HG03565 (cell line): ENCODE data around the gene RNF8.

Experiments used
- ATAC-seq: cut with Tn5 transposase; IDR thresholded peaks from one replicate; pipeline ENCODE4 v1.9.1; 2021; ENCODE audit warnings: mild to moderate bottlenecking, moderate library complexity; ENCODE audit not compliant: unreplicated experiment

RNF8 gene

DNA sequence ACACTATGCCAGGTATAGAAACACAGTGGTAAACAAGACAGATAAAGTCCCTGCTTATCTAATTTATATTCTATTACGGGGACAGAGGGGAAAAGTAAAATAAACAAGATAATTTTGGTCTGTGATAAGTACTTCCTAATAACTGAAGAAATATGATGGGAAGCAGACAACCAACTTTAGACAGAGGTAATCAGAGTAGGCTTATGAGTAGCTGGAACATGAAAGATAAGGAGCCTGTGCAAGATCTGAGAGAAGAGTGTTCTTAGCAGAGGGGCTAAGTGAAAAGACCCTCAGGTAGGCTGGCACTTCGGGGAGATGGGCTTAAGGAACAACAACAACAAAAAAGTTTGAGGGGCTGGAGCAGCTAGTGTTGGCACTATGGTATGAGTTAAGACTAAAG lies 4.1 kb downstream of the RNF8 start:
- no peak for ATAC-seq

DNA sequence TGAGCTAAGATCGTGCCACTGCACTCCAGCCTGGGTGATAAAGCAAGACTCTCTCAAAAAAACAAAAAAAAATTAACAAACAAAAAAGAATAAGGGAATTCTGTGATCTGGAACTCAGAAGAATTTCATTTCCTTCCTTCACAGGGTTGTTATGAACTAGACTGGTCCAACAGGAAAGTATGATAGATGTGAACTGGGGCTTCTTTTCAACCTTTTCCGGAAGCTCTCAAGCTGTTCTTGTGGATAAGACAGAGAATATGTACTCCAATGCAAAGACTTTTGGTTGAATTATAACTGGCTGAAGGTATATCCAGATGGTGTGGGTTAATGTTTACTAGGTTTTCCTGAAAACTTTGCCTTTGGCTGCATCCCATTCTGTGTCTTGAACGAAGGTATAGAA lies 5.3 kb downstream of the RNF8 start:
- ATAC-seq, result no peak

DNA sequence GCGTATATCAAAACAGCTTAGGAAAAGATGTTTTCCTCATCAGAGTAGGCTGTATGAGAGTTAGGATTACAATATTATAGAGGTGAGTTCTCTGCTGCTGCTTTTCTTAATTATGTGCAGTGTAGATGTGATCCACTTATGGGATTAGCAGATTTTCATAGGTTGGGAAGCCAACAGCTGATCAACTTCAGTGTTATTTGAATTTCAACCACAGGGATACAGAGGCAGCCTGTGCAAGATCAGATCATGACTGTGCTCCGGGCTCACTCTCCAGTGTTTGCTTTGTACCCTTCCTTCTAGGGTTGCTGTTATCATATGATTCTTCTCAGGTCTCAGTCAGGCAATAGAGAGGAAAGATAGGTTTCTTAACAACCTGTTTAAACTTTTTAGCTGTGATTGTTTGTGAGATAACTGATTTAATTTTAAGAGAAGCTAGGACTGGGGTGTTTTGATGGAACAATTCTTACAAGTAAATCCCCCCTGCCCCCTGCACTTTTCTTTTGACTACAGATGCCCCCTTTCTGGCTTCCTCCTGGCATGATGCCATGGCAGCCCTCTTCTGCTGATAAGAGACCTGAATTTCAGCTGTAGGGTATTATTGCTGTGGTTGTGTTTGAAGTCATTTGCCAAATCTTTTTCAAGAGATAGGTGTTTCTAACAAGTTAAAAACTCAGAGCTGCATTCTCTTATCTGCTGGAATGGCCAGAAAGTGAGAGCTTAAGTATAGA lies 8.5 kb downstream of the RNF8 start:
- ATAC-seq, result no peak

GRCh38 chr6:37365791-37366190 lies 12.0 kb downstream of the RNF8 start:
- ATAC-seq, result no peak

- ATAC-seq, result no peak
These were observed 13.1 kb downstream of the RNF8 start for GRCh38 chr6:37366910-37367309.

DNA sequence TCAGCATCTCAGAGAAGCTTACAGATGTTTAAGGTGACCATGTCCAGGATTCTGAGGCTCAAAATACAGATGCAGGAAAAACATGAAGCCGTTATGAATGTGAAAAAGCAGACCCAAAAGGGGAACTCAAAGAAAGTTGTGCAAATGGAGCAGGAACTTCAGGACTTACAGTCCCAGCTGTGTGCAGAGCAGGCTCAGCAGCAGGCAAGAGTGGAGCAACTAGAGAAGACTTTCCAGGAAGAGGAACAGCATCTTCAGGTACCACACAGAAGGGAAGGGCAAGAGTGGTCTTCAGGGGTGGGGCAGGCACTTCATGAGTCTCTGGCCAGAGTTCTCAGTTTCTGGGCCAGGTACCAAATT lies 15.2 kb downstream of the RNF8 start:
- no peak for ATAC-seq

- no peak for ATAC-seq
These were observed 15.8 kb downstream of the RNF8 start for GRCh38 chr6:37369321-37370201.

DNA sequence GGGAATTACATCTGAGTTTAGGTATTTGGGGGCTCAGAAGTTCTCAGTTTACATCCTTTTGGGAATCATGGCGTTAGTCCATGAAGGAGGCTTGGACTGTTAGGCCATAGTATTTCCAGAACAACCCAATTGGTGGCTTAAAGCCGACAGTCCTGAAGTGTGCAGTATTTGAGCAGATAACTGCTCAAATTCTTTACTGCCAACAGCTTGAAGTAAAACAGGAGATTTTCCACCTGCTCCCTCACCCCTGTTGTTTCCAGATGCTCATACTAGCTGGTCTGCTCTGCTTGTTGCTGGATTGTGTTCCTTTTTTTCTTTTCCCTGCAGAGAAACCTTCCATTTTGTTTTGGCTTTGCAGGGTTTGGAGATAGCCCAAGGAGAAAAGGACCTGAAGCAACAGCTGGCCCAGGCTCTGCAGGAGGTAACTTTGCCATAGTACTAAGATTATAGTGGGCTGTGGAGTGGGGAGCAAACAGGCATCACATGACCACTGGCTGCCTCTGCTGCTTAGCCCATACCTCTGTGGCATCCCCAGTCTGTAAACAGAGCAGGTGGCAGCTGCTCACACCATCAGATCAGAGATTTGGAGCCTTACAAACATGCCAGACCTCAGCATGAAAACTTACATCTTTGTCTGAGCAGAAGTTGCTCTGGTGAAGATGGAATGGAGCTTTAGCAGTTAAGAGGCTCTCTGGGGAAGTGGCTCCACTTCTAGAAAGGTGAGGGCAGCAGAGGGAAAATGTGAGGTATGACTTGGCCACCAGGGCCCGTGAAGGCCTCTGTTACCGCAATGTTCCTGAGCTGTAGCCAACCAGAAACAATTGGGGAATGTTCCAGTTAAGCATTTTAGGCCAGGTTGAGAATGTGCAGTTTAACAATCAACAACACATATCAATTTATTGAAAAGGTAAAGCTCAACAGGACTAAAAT lies 17.6 kb downstream of the RNF8 start:
- no peak for ATAC-seq

GRCh38 chr6:37372116-37372515 lies 18.3 kb downstream of the RNF8 start:
- no peak for ATAC-seq

GRCh38 chr6:37373822-37374471 lies 20.2 kb downstream of the RNF8 start:
- ATAC-seq, result no peak

GRCh38 chr6:37375376-37375775 lies 21.6 kb downstream of the RNF8 start:
- no peak for ATAC-seq

- no peak for ATAC-seq
These were observed 22.4 kb downstream of the RNF8 start for GRCh38 chr6:37376078-37376743.

GRCh38 chr6:37381579-37381978 lies 27.8 kb downstream of the RNF8 start:
- ATAC-seq, result no peak

DNA sequence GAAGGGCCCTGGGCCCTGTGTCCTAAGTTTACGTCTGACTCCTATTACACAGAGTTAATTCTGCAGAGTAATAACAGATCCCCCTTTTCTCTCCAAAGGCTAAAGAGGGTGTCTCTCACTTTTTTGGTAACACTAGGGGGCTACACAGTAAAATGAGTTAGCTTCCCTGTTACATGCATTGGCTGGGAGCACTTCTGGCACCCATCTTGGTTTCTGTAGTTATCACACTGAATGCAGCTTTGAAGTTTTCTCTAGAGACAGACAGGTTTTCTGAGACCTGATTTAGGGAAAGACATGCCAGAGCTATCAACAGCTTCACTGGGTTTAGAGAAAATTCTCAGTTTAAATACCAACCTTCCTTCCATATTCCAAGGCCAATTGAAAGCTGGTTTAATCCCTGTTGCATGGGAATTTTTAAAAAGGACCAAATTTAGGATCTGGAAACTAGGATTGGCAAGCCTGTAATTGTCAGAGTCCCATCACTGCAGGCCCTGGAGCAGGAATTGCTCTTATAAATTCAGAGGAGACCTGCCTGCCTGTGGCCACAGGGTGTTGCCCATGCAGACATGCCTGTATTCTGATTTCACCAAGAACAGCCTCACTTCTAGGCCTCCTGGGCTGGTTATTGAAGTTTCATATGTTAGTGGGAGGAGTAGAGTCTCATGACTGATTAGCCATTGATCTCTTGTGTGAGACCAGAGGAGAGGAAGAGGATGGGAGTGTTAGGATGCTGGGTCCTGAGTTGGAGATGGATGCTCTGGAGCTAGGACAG lies 29.4 kb downstream of the RNF8 start:
- ATAC-seq, result no peak

GRCh38 chr6:37388578-37388977 lies 34.8 kb downstream of the RNF8 start:
- ATAC-seq, result no peak

GRCh38 chr6:37389857-37390256 lies 36.1 kb downstream of the RNF8 start:
- ATAC-seq, result no peak

DNA sequence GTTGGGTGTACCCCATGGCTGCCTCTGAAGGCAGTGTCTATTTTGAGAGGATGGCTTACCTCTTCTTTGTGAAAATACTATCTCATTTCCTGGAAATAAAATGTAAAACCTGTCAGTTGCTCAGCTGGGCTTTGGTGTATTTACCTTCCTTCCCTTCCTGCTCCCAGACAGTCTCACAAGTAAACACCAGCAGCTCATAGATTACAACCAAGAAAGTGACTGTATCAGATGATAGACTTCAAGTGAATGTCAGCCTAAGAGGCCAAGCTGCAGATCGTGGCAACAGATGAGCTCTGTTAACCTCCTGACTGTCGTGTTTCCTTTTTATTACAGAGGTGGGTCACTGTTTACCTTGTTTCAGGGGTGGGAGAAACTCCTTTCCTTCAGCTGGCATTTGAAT lies 37.3 kb downstream of the RNF8 start:
- ATAC-seq, result no peak

DNA sequence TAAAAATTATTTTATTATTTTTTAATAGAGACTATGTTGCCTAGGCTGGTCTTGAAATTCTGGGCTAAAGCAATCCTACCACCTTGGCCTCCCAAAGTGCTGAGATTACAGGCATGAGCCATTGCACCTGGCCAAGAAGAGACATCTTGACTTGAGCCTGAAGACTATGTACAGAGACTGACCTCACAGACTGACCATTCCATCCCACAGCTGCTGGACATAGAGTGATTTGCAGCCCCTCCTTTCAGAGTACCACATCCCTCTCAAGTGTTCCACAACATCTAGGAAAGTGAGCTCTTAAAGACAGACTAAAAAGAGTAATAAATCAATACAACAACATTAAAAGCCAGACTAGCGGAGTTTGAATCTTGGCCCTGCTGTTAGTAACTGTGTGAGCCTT lies 39.0 kb downstream of the RNF8 start:
- ATAC-seq, result no peak

- ATAC-seq, result no peak
These were observed 39.7 kb downstream of the RNF8 start for GRCh38 chr6:37393381-37393929.
